HPDE6-E6E7 (cell line): ENCODE results near the gene SLC2A1.
A peak's percentile ranks its signal among the peaks of the same experiment; 100 is the strongest.

Source experiments
- DNase-seq: peaks from one replicate; pipeline ENCODE4 v3.0.0; 2011; ENCODE audit warnings: missing footprints; ENCODE audit errors: extremely low spot score

The SLC2A1 gene

GRCh38 chr1:42979896-42980800 lies 21.5 kb upstream of the SLC2A1 start:
- no peak for DNase-seq

GRCh38 chr1:42979036-42979430 lies 20.4 kb upstream of the SLC2A1 start:
- DNase-seq = no peak

- DNase-seq = no peak
These were observed 19.8 kb upstream of the SLC2A1 start for GRCh38 chr1:42978317-42979035.

GRCh38 chr1:42977653-42978052 lies 19.0 kb upstream of the SLC2A1 start:
- no peak for DNase-seq

GRCh38 chr1:42975561-42976225 lies 17.0 kb upstream of the SLC2A1 start:
- DNase-seq = no peak

- no peak for DNase-seq
These were observed 16.2 kb upstream of the SLC2A1 start for GRCh38 chr1:42974767-42975437.

- no peak for DNase-seq
These were observed 15.1 kb upstream of the SLC2A1 start for GRCh38 chr1:42973799-42974198.

- DNase-seq = no peak
These were observed 14.6 kb upstream of the SLC2A1 start for GRCh38 chr1:42973286-42973685.

- no peak for DNase-seq
These were observed 13.2 kb upstream of the SLC2A1 start for GRCh38 chr1:42971841-42972291.

GRCh38 chr1:42970143-42970542 lies 11.5 kb upstream of the SLC2A1 start:
- no peak for DNase-seq

GRCh38 chr1:42968654-42969053 lies 10.0 kb upstream of the SLC2A1 start:
- no peak for DNase-seq

GRCh38 chr1:42966688-42967612 lies 8.3 kb upstream of the SLC2A1 start:
- peak; percentile 99 for DNase-seq

- no peak for DNase-seq
These were observed 6.7 kb upstream of the SLC2A1 start for GRCh38 chr1:42965378-42965777.

- DNase-seq = no peak
These were observed 5.6 kb upstream of the SLC2A1 start for GRCh38 chr1:42964044-42964812.

- DNase-seq = no peak
These were observed 4.8 kb upstream of the SLC2A1 start for GRCh38 chr1:42963378-42964043.

GRCh38 chr1:42962641-42963377 lies 4.1 kb upstream of the SLC2A1 start:
- no peak for DNase-seq

GRCh38 chr1:42961312-42962091 lies 2.8 kb upstream of the SLC2A1 start:
- no peak for DNase-seq
